GM19240 (cell line): ENCODE measurements around the gene TICAM2.
"Not testable (repeated sequence)": the region's sequence is repeated elsewhere in the genome, so short reads cannot be mapped to it uniquely, and the experiment has no call there.

Experiments used
- DNase-seq: peaks from one replicate; pipeline ENCODE4 v3.0.0; 2011; ENCODE audit warnings: low spot score; ENCODE audit not compliant: insufficient read length

The TICAM2 gene

GRCh38 chr5:115601701-115602590 is at the start of gene TICAM2:
Gene TICAM2, minus strand, starts transcription at chr5:115602479. Its CDS starts 21,223 bp downstream, at chr5:115581256.
- peak; percentile 38 for DNase-seq

- DNase-seq: no peak
Measured at GRCh38 chr5:115649541-115649940, 47.3 kb upstream of the TICAM2 start.

GRCh38 chr5:115648056-115648455 is 45.8 kb upstream of the TICAM2 start:
- DNase-seq: no peak

- DNase-seq: not testable (repeated sequence)
Measured at GRCh38 chr5:115645386-115645785, 43.1 kb upstream of the TICAM2 start.

- no peak for DNase-seq
Measured at GRCh38 chr5:115644046-115644445, 41.8 kb upstream of the TICAM2 start.

- DNase-seq: no peak
Measured at GRCh38 chr5:115641948-115642347, 39.7 kb upstream of the TICAM2 start.

GRCh38 chr5:115640274-115640673 is 38.0 kb upstream of the TICAM2 start:
- no peak for DNase-seq

GRCh38 chr5:115639377-115639776 is 37.1 kb upstream of the TICAM2 start:
- DNase-seq: no peak

- DNase-seq: no peak
Measured at GRCh38 chr5:115637507-115637906, 35.2 kb upstream of the TICAM2 start.

- no peak for DNase-seq
Measured at GRCh38 chr5:115636008-115636407, 33.7 kb upstream of the TICAM2 start.

- peak; percentile 46 for DNase-seq
Measured at GRCh38 chr5:115634343-115635132, 32.3 kb upstream of the TICAM2 start.

- no peak for DNase-seq
Measured at GRCh38 chr5:115629903-115630302, 27.6 kb upstream of the TICAM2 start.

GRCh38 chr5:115627295-115627865 is 25.1 kb upstream of the TICAM2 start:
- no peak for DNase-seq

- DNase-seq: no peak
Measured at GRCh38 chr5:115626445-115626823, 24.2 kb upstream of the TICAM2 start.

- peak; percentile 78 for DNase-seq
Measured at GRCh38 chr5:115625579-115626444, 23.5 kb upstream of the TICAM2 start, which contains the start of gene TMED7. Gene TMED7, minus strand, starts transcription at chr5:115626036. Its CDS starts 244 bp downstream, at chr5:115625792.

GRCh38 chr5:115624994-115625393 is 22.7 kb upstream of the TICAM2 start:
- DNase-seq: no peak

- DNase-seq: no peak
Measured at GRCh38 chr5:115623658-115624057, 21.4 kb upstream of the TICAM2 start.

GRCh38 chr5:115621365-115621900 is 19.2 kb upstream of the TICAM2 start:
- no peak for DNase-seq

GRCh38 chr5:115616892-115617291 is 14.6 kb upstream of the TICAM2 start:
- no peak for DNase-seq

- no peak for DNase-seq
Measured at GRCh38 chr5:115616472-115616871, 14.2 kb upstream of the TICAM2 start.

GRCh38 chr5:115611873-115612272 is 9.6 kb upstream of the TICAM2 start:
- DNase-seq: no peak
